Left lung (tissue), 10 donors: ENCODE results near the gene PRSS8. TPM values are rescaled to one million over a fixed set of nuclear protein-coding genes. Genes with fewer than 3 reads are reported as not detected.
"Not testable (repeated sequence)": the region's sequence is repeated elsewhere in the genome, so short reads cannot be mapped to it uniquely, and the experiment has no call there.

Source experiments
- ATAC-seq: fragments of 200-7000 bp; cut with Tn5 transposase; one replicate; pipeline ENCODE4 v1.9.1; 2020; ENCODE audit warnings: moderate library complexity
- DNase-seq, 4 donors: peaks; one replicate each; pipeline ENCODE4 v3.0.0-alpha.2; 2013 to 2020
- H3K27ac ChIP-seq, 2 donors: fragments of 200-600 bp; sonication (generic) in 1 of 2; one replicate each; pipeline versions ENCODE4 v1.5.0 to v1.8.0; 2020 to 2021
- H3K27me3 ChIP-seq, 2 donors: fragments of 200-600 bp; sonication (generic) in 1 of 2; one replicate each; pipeline versions ENCODE4 v1.5.0 to v1.8.0; 2020 to 2021
- H3K36me3 ChIP-seq, 2 donors: fragments of 200-600 bp; sonication (generic) in 1 of 2; one replicate each; pipeline versions ENCODE4 v1.5.0 to v1.8.0; 2020 to 2021
- H3K4me1 ChIP-seq, 2 donors: fragments of 200-600 bp; one replicate each; pipeline ENCODE4 v1.8.0; 2021
- H3K4me3 ChIP-seq, 2 donors: fragments of 200-600 bp; sonication (generic) in 1 of 2; one replicate each; pipeline versions ENCODE4 v1.5.0 to v1.8.0; 2020 to 2021; ENCODE audit warnings: mild to moderate bottlenecking in 1 of 2
- H3K9me3 ChIP-seq, 2 donors: fragments of 200-600 bp; sonication (generic) in 1 of 2; one replicate each; pipeline versions ENCODE4 v1.5.0 to v1.8.0; 2020 to 2021
- CTCF ChIP-seq, 2 donors: fragments of 200-600 bp; sonication (generic) in 1 of 2; IDR thresholded peaks; one replicate each; pipeline versions ENCODE4 v1.5.0 to v1.8.0; 2021; ENCODE audit warnings: antibody characterized with exemption in 2 of 2
- intact Hi-C, 2 donors: fragments of 100-400 bp; cut with DNase I; formaldehyde crosslinking; loops; one replicate each; pipeline versions ENCODE4 v1.11.2 to v1.14.2; 2022
- polyA plus RNA-seq, 6 donors: library from polyadenylated mRNA; unstranded; fragments of 120-200 nt; gene quantifications; one replicate each; pipeline ENCODE4 v1.2.1, GENCODE V29; 2013; ENCODE audit not compliant: insufficient read length in 6 of 6
- total RNA-seq, 2 donors: library from RNA; stranded (reverse); fragmentation: NEBNext Ultra II Directional; extraction: Animal tissue kit (Norgen Biotek cat#: 25700); gene quantifications; one replicate each; pipeline ENCODE4 v1.2.1, GENCODE V29; 2021
- donor health status: DM: no; HTN: yes; CAD: no.
- donor health status: DM: no; HTN: no; CAD: no.

PRSS8 gene
- total and polyA plus RNA-seq, 8 donors, result 61.2 to 129 (median 107) TPM

GRCh38 chr16:31182391-31182790, 46.9 kb upstream of the PRSS8 start:
- Histone ChIP-seq H3K4me3 (peak overlapping the region; percentile 94 to 100), H3K27me3 (no peaks in the 10 kb centered on the region), H3K4me1 (peaks cover 21 to 74% of the 10 kb centered on the region in 2 donors), H3K27ac (peak overlapping the region in 1 of 2 donors; percentile 13), H3K9me3 (no peaks in the 10 kb centered on the region), H3K36me3 (peaks cover 5 to 54% of the 10 kb centered on the region in 2 donors)
- intact Hi-C loops, result no loop called here
- no peak for TF ChIP-seq CTCF (IDR thresholded peaks at IDR 0.05)
- ATAC-seq, result no peak
- no peak for DNase-seq

- intact Hi-C loops, result no loop called here
- Histone ChIP-seq H3K4me3 (peak overlapping the region; percentile 94 to 100), H3K9me3 (no peaks in the 10 kb centered on the region), H3K4me1 (peaks cover 21 to 70% of the 10 kb centered on the region in 2 donors), H3K36me3 (peaks cover 0 to 43% of the 10 kb centered on the region in 2 donors), H3K27ac (peak overlapping the region; percentile 94 to 96), H3K27me3 (no peaks in the 10 kb centered on the region)
- TF ChIP-seq CTCF (IDR thresholded peaks at IDR 0.05), result no peak
- ATAC-seq, result peak; percentile 1
- DNase-seq, result peak in 2 of 4 donors; percentile 60 to 86
These were observed 45.7 kb upstream of the PRSS8 start for GRCh38 chr16:31181102-31181830.

DNA sequence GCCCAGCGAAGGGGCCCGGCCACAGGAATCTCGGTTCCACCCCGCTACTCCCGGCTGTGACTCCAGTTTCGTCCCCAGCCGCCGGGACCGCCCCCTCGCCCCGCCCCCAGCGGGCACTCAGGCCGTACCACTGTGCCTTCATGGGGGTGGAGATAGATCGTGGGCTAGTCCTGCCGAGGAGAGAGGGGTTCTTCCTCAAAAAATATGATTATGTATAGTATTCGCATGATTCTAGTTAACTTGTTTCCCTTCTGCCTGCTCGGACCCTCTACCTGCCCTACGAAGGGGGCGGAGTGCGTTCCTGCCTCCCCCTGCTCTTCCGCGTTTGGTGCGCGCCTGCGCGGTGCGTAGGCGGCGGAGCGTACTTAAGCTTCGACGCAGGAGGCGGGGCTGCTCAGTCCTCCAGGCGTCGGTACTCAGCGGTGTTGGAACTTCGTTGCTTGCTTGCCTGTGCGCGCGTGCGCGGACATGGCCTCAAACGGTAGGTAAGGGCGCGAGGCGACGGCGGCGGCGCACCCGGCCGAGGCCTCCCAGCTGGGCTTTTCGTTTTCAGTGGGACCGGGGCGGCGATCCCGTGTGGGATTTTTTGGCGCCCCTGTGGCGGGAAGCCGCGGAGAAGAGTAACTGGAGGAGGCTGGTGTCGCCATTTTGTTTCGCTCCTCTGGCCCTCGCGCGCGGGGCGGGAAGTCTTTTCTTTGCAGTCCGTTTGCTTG, 44.4 kb upstream of the PRSS8 start, which contains the start of gene FUS:
FUS (plus strand) TSS at position 393 of the 713 bp plus-strand sequence; CDS start at position 469, 76 bp downstream.
- peak within 1 kb of the TSS; percentile 94 to 96 for H3K27ac ChIP-seq
- H3K9me3 ChIP-seq, result no peaks in the 10 kb centered on the region
- H3K36me3 ChIP-seq, result peaks cover 0 to 29% of the 10 kb centered on the region in 2 donors
- intact Hi-C loops, result no loop called here
- peak within 1 kb of the TSS; percentile 94 to 100 for H3K4me3 ChIP-seq
- TF ChIP-seq CTCF (IDR thresholded peaks at IDR 0.05), result no peak
- H3K27me3 ChIP-seq, result no peaks in the 10 kb centered on the region
- DNase-seq, result peak; percentile 92 to 96 (median 96)
- H3K4me1 ChIP-seq, result peaks cover 21 to 56% of the 10 kb centered on the region in 2 donors
- peak; percentile 87 for ATAC-seq

- no peaks in the 10 kb centered on the region for H3K9me3 ChIP-seq
- DNase-seq, result no peak
- intact Hi-C loops, result no loop called here
- TF ChIP-seq CTCF (IDR thresholded peaks at IDR 0.05), result no peak
- H3K27ac ChIP-seq, result peak overlapping the region; percentile 94 to 96
- H3K27me3 ChIP-seq, result no peaks in the 10 kb centered on the region
- H3K4me3 ChIP-seq, result peak overlapping the region; percentile 94 to 100
- ATAC-seq, result no peak
- H3K36me3 ChIP-seq, result peaks cover 0 to 23% of the 10 kb centered on the region in 2 donors
- peaks cover 21 to 54% of the 10 kb centered on the region in 2 donors for H3K4me1 ChIP-seq
These were observed 43.8 kb upstream of the PRSS8 start for GRCh38 chr16:31179219-31179746.

DNA sequence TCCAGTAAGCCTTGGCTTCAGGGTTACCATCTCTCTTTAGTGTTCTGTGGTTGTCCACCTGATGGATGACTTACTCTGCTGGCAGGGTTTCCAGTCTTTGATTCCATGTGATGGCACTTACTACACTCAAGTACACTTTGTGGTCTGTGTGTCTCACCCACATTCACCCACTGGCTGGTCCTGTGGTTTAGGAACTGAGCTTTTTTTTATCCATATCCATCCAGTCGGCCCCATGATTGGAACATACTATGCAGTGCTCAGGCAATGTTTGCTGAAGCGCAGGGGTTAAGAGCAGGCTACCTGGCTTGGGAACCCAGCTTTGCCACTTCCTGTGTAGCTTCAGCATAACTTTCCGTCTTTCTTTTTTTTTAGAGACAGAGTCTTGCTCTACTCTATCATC, 41.6 kb upstream of the PRSS8 start:
- no peaks in the 10 kb centered on the region for H3K27me3 ChIP-seq
- H3K36me3 ChIP-seq, result peaks cover 0 to 2% of the 10 kb centered on the region in 2 donors
- ATAC-seq (peak; percentile 35), DNase-seq (peak in 1 of 4 donors; percentile 57)
- H3K4me1 ChIP-seq, result peaks cover 9 to 32% of the 10 kb centered on the region in 2 donors
- H3K9me3 ChIP-seq, result no peaks in the 10 kb centered on the region
- TF ChIP-seq CTCF (IDR thresholded peaks at IDR 0.05), result no peak
- H3K4me3 ChIP-seq, result no peak overlapping the region
- no peak overlapping the region for H3K27ac ChIP-seq
- intact Hi-C loops, result no loop called here

DNA sequence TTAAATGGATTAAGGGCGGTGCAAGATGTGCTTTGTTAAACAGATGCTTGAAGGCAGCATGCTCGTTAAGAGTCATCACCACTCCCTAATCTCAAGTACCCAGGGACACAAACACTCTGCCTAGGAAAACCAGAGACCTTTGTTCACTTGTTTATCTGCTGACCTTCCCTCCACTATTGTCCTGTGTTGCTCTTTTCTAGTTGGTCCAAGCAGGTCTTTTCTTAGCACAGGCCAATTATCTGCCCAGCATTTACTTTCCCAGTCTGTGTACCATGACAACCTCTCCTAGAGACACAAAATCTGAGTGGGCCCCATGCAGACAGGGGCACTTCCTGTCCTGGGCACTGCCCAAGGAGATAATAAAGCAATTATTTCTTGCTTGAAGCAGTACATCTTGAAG, 34.5 kb upstream of the PRSS8 start:
- intact Hi-C loops, result not testable (repeated sequence)

More for the DNA sequence above, 34.5 kb upstream of the PRSS8 start:
- H3K9me3 ChIP-seq, H3K4me1 ChIP-seq, ATAC-seq, H3K4me3 ChIP-seq, H3K36me3 ChIP-seq, H3K27ac ChIP-seq, H3K27me3 ChIP-seq, DNase-seq: not testable (repeated sequence)
